AG04449 (cell line): ENCODE data around the gene ASIC4.

Source experiments
- CTCF ChIA-PET: fragments of 350-600 bp; formaldehyde crosslinking; extraction: SDS; loops from one replicate; lab custom pipeline; 2021; ENCODE audit warnings: antibody characterized with exemption; lab: Yijun Ruan, JAX
- POLR2A ChIA-PET: fragments of 400-600, 350-600 bp; formaldehyde crosslinking; extraction: SDS; loops from one replicate; lab custom pipeline; 2020; ENCODE audit warnings: antibody characterized with exemption, inconsistent platforms; lab: Yijun Ruan, JAX
- DNase-seq: peaks from one replicate; pipeline ENCODE4 v3.0.0-alpha.2; 2010; ENCODE audit warnings: low read depth, low spot score
- H3K4me3 ChIP-seq: 2 replicates; pipeline ENCODE4 v1.5.1; 2011; ENCODE audit warnings: low read depth, mild to moderate bottlenecking, control low read depth, low read length
- CTCF ChIP-seq: IDR thresholded peaks from one replicate; pipeline ENCODE4 v1.5.1; 2011; ENCODE audit warnings: mild to moderate bottlenecking, moderate library complexity, low read length, control low read depth, inconsistent platforms; ENCODE audit not compliant: insufficient read depth; ENCODE audit errors: missing control alignments

Gene ASIC4

GRCh38 chr2:219474285-219475060, 39.8 kb upstream of the ASIC4 start:
- no peak overlapping the region for H3K4me3 ChIP-seq
- no peak for DNase-seq
- CTCF ChIA-PET: interaction anchor here (0.7 to 21.1 kb wide), 9 partner anchors 16 to 215 kb away, joined by 3 to 513 read pairs (median 44); partner anchors contain the start of gene GMPPA
- TF ChIP-seq CTCF: no peak
- POLR2A ChIA-PET: interaction anchor here (0.6 to 1.6 kb wide), 2 partner anchors 14 to 34 kb away, joined by 4 read pairs; no protein-coding TSS in a partner anchor

GRCh38 chr2:219475278-219475677, 39.0 kb upstream of the ASIC4 start:
- no peak for TF ChIP-seq CTCF
- CTCF ChIA-PET: interaction anchor here (0.6 to 21.1 kb wide), 16 partner anchors 15 to 72 kb away, joined by 3 to 513 read pairs (median 9); partner anchors contain the start of gene GMPPA
- H3K4me3 ChIP-seq: no peak overlapping the region
- no peak for DNase-seq
- POLR2A ChIA-PET: interaction anchor here (0.6 to 1.2 kb wide), 3 partner anchors 12 to 35 kb away, joined by 3 to 5 read pairs (median 4); no protein-coding TSS in a partner anchor

- no peak overlapping the region for H3K4me3 ChIP-seq
- ChIA-PET CTCF (interaction anchor here (0.6 to 21.1 kb wide), 27 partner anchors 9 to 214 kb away, joined by 3 to 513 read pairs (median 6); partner anchors contain the start of gene GMPPA), POLR2A (interaction anchor here (0.6 to 1.2 kb wide), 3 partner anchors 13 to 63 kb away, joined by 3 to 5 read pairs (median 3); no protein-coding TSS in a partner anchor)
- peak; percentile 86 for TF ChIP-seq CTCF
- DNase-seq: no peak
Observed at GRCh38 chr2:219475697-219476651, 38.3 kb upstream of the ASIC4 start.

GRCh38 chr2:219476652-219477151, 37.6 kb upstream of the ASIC4 start:
- H3K4me3 ChIP-seq: no peak overlapping the region
- no peak for TF ChIP-seq CTCF
- no peak for DNase-seq
- CTCF ChIA-PET: interaction anchor here (0.7 to 21.1 kb wide), 23 partner anchors 9 to 213 kb away, joined by 3 to 513 read pairs (median 7); partner anchors contain the start of gene GMPPA
- POLR2A ChIA-PET: interaction anchor here (1.2 kb wide), 1 partner anchor 23 kb away, joined by 5 read pairs; no protein-coding TSS in a partner anchor

- ChIA-PET POLR2A (no interaction called here), CTCF (interaction anchor here (1.2 to 21.1 kb wide), 13 partner anchors 10 to 212 kb away, joined by 6 to 513 read pairs (median 12); partner anchors contain the start of gene GMPPA)
- DNase-seq: no peak
- H3K4me3 ChIP-seq: no peak overlapping the region
- no peak for TF ChIP-seq CTCF
Observed at GRCh38 chr2:219477179-219477578, 37.1 kb upstream of the ASIC4 start.
